Astrocyte of the spinal cord (primary cell): Measurements from ENCODE around the gene PRDM16.

Experiments
- DNase-seq: peaks from one replicate; pipeline ENCODE4 v3.0.0; 2011; ENCODE audit warnings: low read depth, low spot score
- H3K4me3 ChIP-seq: 2 replicates; pipeline ENCODE4 v1.5.1; 2011; ENCODE audit warnings: low read depth, mild to moderate bottlenecking, low read length, moderate library complexity
- in situ Hi-C: cut with HindIII; loops from 2 replicates; pipeline ENCODE4 v1.10.0; 2017; ENCODE audit warnings: low sequenced_read_pairs
- TF ChIP-seq, protein P1 (sequence below): IDR thresholded peaks from 2 replicates; pipeline ENCODE4 v1.5.1; 2012; ENCODE audit warnings: low read depth, mild to moderate bottlenecking, low read length, inconsistent platforms

Gene PRDM16

DNA sequence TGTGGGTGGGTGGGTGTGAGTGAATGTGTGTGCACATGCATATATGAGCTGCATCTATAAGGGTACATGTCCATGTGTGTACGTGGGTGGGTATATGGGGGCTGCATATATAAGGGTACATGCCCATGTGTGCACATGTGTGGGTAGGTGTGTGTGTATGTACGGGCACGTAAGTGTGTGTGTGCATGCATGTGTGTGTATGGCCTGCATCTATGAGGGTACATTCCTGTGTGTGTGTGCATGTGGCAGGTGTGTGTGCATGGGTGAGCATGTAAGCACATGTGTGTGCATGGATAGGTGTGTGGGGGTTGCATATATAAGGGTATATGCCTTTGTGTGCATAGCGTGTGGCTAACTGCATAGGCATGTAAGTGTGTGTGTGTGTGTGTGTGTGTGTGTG is 204.4 kb downstream of the PRDM16 start:
- H3K4me3 ChIP-seq, result no peak overlapping the region
- in situ Hi-C loops, result no loop called here
- TF ChIP-seq, protein P1, sequence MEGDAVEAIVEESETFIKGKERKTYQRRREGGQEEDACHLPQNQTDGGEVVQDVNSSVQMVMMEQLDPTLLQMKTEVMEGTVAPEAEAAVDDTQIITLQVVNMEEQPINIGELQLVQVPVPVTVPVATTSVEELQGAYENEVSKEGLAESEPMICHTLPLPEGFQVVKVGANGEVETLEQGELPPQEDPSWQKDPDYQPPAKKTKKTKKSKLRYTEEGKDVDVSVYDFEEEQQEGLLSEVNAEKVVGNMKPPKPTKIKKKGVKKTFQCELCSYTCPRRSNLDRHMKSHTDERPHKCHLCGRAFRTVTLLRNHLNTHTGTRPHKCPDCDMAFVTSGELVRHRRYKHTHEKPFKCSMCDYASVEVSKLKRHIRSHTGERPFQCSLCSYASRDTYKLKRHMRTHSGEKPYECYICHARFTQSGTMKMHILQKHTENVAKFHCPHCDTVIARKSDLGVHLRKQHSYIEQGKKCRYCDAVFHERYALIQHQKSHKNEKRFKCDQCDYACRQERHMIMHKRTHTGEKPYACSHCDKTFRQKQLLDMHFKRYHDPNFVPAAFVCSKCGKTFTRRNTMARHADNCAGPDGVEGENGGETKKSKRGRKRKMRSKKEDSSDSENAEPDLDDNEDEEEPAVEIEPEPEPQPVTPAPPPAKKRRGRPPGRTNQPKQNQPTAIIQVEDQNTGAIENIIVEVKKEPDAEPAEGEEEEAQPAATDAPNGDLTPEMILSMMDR, result no peak
- no peak for DNase-seq

DNA sequence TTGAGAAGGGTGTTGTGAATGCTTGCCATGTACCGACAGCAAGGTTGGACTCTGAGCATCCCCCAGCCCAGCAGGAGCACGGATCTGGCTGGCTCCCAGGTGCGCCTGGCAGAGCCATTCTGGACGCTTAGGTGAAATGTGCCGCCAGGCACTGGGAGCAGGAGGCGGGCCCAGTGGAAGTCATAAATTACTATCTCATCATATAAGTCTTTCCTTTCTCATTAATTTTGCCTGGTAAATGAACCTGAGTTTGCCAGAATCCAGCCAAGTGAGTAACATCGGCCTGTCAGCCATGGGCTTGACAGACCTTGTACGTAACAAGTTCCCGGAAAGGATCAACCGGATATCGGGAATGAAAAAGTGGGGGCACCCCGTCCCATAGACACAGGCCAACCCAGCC is 206.0 kb downstream of the PRDM16 start:
- TF ChIP-seq, protein P1, result no peak
- H3K4me3 ChIP-seq, result no peak overlapping the region
- in situ Hi-C loops, result no loop called here
- DNase-seq, result no peak

DNA sequence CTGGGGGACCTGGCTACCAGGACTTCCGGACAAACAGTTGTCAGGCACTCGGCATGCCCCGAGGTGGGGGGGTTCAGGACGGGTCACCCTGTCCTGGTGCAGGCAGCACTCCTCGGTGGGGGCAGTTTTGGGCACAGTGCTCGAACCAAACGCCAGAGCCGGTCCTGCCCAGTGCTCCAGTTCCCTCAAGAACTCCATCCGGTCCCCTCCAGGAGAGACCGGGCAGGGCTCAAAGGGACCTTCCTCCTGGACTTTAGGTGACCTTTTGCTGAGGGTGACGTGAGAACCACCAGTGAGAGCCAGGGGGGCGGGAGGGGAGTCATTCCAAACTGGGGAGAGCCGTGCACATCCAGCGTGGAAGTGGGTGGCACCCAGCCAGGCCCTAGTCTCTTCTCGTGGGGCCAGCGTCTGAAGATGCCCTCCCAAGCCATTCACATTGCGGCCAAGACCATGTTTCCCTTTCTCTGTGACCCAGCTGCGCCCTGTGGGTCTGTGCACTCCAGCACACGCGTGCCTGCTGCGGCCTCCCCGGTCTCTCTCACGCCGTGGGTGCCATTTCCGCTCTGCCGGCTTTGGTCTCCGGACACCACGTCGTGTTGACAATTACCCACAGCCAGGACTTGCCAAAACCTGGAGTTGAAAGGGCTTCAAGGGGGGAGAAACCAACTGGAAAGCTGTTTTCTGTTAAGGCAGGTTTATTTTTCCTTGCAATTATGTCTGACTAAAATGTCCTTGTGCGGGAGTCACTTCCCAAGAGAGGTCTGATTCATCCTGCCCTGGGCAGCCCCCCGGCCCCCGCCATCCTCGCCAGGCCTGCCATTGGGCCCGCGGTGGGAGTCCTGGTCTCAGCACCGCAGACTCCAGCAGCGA is 206.7 kb downstream of the PRDM16 start:
- DNase-seq, result peak; percentile 70
- no peak overlapping the region for H3K4me3 ChIP-seq
- in situ Hi-C loops, result no loop called here
- TF ChIP-seq, protein P1, result no peak

DNA sequence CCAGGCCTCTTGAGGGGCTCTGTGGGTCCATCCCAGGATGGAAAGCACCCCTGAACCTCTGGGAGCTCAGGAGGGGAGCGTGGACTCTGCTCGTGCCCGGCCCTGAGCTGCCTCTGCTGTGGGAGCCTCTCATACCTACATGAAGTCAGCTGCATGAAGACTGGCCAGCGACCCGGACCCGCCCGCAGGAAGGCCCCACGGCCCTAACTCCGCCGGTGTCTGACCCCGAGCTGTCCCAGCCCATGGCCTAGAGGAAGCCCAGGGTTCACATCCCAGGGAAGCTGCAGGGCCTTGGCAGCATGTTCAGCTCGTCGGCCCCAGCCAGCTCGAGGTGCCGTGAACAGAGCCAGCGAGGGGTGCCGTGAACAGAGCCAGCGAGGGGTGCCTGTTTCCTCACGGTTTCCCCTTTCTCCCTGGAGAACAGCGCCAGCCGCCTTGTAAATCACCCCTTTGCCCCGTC is 207.4 kb downstream of the PRDM16 start:
- TF ChIP-seq, protein P1, result no peak
- no peak for DNase-seq
- in situ Hi-C loops, result no loop called here
- H3K4me3 ChIP-seq, result no peak overlapping the region

DNA sequence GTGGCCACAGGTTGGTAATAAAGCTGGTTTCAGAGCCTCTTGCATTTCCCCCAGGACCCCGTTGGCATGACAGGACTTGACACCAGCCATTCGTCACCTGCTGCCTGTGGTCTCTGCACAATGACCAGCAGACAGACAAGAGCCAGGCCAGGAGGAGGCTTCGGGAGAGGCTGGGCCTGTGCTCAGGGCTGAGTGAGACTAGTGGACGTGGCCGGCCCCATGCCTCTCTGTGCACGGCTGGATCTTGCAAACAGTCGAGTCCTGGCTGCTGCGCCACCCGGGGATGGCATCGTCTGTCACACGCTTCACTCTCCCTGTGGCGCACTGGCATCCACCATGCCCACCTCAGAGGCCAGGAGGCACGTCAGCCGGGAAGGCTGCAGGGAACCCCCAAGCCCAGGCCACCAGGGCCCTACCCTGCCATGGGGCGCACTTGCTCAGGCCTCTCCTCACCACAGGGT is 208.0 kb downstream of the PRDM16 start:
- in situ Hi-C loops, result no loop called here
- no peak for DNase-seq
- TF ChIP-seq, protein P1, result no peak
- no peak overlapping the region for H3K4me3 ChIP-seq

DNA sequence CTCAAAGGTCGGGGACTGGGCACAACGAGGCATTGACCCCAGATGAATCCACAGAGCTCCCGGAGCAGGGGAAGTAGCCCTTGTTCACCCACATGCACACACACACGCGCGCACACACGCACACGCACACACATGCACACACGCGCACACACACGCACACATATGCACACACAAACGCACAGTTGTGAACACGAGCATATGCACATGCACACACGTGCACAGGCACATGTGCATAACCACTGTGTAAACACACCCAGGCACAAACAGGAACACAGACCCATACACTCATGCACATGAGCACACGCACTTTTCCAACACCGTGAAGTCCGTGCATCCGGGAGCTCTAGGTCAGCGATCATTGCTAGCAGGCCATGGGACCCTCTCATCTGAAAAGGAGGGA is 208.6 kb downstream of the PRDM16 start:
- no peak for DNase-seq
- in situ Hi-C loops, result no loop called here
- H3K4me3 ChIP-seq, result no peak overlapping the region
- TF ChIP-seq, protein P1, result no peak
